CD4-positive, alpha-beta T cell treated with Interleukin-2 at 100 ng/mL for 4 hours (primary cell): ENCODE measurements around the gene FTL.
"Not testable (repeated sequence)": the region's sequence is repeated elsewhere in the genome, so short reads cannot be mapped to it uniquely, and the experiment has no call there.

ENCODE experiments used
- DNase-seq: peaks from one replicate; pipeline ENCODE4 v3.0.0-alpha.2; 2020; ENCODE audit warnings: low spot score

The FTL gene

DNA sequence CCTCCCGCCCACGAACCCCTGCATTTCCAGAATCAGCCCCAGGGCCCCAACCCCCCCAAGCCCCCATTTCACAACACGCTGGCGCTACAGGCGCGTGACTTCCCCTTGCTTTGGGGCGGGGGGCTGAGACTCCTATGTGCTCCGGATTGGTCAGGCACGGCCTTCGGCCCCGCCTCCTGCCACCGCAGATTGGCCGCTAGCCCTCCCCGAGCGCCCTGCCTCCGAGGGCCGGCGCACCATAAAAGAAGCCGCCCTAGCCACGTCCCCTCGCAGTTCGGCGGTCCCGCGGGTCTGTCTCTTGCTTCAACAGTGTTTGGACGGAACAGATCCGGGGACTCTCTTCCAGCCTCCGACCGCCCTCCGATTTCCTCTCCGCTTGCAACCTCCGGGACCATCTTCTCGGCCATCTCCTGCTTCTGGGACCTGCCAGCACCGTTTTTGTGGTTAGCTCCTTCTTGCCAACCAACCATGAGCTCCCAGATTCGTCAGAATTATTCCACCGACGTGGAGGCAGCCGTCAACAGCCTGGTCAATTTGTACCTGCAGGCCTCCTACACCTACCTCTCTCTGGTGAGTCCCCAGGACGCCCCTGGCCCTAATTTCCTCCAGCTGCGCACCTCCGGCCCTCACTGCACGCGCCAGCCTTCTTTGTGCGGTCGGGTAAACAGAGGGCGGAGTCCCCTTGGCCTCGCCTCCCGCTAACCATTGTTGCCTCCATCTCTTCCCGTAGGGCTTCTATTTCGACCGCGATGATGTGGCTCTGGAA is at the start of gene FTL:
Gene FTL, plus strand, starts transcription at position 270 of the 766 bp plus-strand sequence. Its CDS starts 199 bp downstream, at position 469.
- DNase-seq = peak; percentile 92

DNA sequence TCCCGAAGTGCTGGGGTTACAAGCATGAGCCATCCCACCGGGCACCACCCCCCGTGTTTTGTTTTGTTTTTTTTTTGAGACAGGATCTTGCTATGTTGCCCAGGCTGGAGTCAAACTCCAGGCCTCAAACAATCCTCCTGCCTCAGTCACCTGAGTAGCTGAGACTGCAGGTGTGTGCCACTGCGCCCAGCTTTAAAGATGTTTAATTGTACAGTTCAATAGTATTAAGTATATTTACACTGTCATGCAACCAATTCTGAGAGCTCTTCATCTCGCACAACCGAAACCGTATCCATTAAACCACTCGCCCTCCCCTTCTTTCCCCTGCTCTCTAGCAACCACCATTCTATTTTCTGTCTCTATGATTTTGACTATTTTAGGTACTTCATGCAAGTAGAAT is 49.4 kb upstream of the FTL start:
- no peak for DNase-seq

DNA sequence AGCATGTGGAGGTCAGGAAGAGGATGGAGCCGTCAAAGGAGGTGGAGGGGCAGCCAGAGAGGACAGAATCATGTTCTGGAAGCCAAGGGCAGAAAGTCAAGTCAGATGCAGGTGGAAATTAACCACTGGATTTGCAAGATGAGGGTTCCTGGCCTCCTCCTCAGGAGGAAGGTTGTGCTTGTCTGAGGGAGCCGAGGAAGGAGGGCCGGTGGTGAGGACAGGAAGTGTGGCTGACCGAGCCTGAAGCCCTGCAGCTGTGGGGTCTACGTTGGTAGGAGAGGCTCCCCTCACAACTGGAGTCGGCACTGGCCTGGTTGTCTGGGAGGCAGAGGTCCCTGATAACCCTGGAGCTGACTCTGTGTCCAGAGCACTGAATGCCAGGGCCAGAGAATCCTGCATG is 47.0 kb upstream of the FTL start:
- no peak for DNase-seq

DNA sequence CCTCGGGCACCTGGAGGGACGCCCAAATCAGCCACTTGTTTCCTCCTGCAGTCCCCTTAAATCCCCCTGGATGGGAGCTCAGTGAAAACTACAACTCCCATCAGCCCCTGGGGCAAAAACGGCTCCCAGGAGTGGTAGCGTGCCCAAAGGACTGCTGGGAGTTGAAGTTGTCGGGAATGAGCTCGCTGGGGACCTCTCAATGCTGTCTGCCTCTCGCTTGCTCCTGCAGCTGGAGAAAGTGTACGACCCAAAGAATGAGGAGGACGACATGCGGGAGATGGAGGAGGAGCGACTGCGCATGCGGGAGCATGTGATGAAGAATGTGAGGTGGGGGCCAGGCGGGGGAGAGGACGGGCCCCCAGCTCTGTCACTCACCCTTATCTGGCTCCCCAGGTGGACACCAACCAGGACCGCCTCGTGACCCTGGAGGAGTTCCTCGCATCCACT is 46.3 kb upstream of the FTL start:
- DNase-seq = no peak

DNA sequence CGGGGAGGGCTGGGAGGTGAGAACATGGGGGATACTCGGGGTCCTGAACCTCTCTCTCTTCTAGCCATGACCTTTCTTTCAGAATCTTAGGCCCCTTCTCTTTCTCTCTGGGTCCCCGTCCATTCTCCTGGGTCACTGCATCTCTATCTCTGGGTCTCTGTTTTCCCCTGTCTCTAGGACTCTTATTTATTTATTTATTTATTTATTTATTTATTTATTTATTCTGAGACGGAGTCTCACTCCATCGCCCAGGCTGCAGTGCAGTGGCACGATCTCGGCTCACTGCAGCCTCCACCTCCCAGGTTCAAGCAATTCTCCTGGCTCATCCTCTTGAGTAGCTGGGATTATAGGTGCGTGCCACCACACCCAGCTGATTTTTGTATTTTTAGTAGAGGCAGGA is 45.8 kb upstream of the FTL start:
- not testable (repeated sequence) for DNase-seq

DNA sequence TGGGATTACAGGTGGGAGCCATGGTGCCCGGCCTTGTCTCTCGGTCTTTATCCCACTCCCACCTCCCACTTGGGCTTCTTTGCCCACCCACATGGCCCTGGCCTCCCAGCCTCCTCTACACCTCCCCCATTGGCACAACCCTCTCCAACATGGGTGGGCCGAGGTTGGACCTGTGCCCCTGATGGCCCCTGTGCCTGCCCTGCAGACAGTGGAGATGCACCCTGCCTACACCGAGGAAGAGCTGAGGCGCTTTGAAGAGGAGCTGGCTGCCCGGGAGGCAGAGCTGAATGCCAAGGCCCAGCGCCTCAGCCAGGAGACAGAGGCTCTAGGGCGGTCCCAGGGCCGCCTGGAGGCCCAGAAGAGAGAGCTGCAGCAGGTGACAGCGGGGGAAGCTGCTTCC is 44.2 kb upstream of the FTL start:
- DNase-seq = no peak

DNA sequence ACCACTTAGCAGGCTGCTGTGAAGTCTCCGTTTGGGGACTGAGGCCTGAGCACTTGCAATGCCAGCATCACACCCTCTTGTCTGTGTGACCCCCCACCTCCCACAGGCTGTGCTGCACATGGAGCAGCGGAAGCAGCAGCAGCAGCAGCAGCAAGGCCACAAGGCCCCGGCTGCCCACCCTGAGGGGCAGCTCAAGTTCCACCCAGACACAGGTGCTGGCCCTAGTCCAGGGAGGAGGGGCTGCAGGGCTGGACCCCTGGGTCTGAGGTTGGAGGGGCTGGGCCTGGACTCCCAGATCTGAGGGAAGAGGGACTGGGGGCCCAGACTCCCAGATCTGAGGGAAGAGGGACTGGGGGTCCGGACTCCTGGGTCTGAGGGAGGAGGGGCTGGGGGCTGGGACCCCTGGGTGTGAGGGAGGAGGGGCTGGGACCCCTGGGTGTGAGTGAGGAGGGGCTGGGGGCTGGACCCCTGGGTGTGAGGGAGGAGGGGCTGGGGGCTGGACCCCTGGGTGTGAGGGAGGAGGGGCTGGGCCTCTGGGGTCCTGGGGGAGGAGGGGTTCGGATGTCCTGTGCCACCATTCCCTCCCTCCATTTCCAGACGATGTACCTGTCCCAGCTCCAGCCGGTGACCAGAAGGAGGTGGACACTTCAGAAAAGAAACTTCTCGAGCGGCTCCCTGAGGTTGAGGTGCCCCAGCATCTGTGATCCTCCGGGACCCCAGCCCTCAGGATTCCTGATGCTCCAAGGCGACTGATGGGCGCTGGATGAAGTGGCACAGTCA is 43.2 kb upstream of the FTL start:
- DNase-seq = no peak

DNA sequence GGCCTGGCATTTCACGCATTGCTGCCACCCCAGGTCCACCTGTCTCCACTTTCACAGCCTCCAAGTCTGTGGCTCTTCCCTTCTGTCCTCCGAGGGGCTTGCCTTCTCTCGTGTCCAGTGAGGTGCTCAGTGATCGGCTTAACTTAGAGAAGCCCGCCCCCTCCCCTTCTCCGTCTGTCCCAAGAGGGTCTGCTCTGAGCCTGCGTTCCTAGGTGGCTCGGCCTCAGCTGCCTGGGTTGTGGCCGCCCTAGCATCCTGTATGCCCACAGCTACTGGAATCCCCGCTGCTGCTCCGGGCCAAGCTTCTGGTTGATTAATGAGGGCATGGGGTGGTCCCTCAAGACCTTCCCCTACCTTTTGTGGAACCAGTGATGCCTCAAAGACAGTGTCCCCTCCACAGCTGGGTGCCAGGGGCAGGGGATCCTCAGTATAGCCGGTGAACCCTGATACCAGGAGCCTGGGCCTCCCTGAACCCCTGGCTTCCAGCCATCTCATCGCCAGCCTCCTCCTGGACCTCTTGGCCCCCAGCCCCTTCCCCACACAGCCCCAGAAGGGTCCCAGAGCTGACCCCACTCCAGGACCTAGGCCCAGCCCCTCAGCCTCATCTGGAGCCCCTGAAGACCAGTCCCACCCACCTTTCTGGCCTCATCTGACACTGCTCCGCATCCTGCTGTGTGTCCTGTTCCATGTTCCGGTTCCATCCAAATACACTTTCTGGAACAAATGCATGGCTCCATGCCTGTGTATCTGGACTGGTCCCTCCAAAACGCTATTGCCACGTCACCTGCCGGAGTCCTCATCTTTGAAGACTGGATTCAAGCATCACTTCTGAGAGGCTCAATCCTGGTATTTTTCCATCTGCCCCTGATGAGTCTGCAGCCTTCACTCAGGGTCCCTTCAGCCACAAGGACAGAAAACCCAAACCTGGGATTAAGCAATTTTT is 42.3 kb upstream of the FTL start:
- DNase-seq = no peak

DNA sequence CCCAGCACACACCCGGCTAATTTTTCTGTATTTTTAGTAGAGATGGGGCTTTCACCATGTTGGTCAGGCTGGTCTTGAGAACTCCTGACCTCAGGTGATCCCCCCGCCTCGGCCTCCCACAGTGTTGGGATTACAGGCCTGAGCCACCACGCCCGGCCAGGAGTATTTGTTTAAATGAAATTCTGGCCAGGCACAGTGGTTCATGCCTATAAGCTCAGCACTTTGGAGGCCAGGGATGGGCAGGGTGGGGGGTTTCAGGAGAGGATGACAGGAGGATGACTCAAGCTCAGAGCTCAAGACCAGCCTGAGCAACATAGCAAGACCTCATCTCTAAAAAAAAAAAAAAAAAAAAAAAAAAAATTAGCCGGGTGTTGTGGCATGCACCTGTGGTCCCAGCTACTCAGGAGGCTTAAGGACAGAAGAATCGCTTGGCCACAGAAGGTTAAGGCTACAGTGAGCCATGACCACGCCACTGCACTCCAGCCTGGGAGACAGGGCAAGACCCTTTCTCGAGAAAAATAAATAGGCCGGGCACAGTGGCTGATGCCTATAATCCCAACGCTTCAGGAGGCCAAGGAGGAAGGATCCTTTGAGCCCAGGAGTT is 39.8 kb upstream of the FTL start:
- DNase-seq = no peak

DNA sequence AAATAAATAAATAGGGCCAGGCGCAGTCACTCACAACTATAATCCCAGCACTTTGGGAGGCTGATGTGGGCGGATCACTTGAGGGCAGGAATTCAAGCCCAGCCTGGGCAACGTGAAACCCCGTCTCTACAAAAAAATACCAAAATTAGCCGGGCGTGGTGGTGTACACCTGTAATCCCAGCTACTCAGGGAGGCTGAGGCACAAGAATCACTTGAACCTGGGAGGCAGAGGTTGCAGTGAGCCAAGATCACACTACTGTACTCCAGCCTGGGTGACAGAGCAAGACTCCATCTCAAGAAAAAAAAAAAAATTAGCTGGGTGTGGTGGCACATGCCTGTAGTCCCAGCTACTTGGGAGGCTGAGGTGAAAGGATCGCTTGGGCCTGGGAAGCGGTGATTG is 39.2 kb upstream of the FTL start:
- DNase-seq = not testable (repeated sequence)

DNA sequence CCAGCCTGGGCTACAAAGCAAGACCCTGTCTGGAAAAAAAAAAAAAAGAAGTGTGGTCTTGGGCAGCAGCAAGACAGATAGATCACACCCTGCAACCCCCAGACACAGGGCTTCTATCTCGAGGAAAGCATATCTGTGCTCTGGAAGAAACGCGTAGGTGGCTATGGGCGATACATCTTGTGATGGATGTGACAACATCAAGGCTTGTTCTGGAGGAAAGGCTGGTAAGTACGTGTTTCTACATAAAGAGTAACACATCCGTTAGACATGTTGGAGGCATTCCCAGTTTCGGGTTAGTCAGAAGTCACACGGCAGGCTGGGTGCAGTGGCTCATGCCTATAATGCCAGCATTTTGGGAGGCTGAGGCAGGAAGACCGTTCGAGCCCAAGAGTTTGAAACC is 38.2 kb upstream of the FTL start:
- peak; percentile 7 for DNase-seq

DNA sequence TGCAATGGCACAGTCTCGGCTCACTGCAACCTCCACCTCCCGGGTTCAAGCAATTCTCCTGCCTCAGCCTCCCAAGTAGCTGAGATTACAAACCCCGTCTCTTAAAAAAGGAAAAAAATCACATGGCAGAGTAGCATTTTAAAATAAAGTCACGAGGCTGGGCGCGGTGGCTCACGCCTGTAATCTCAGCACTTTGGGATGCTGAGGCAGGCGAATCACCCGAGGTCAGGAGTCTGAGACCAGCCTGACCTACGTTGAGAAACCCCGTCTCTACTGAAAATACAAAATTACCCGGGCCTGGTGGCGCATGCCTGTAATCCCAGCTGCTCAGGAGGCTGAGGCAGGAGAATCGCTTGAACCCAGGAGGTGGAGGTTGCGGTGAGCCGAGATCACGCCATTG is 37.4 kb upstream of the FTL start:
- not testable (repeated sequence) for DNase-seq

DNA sequence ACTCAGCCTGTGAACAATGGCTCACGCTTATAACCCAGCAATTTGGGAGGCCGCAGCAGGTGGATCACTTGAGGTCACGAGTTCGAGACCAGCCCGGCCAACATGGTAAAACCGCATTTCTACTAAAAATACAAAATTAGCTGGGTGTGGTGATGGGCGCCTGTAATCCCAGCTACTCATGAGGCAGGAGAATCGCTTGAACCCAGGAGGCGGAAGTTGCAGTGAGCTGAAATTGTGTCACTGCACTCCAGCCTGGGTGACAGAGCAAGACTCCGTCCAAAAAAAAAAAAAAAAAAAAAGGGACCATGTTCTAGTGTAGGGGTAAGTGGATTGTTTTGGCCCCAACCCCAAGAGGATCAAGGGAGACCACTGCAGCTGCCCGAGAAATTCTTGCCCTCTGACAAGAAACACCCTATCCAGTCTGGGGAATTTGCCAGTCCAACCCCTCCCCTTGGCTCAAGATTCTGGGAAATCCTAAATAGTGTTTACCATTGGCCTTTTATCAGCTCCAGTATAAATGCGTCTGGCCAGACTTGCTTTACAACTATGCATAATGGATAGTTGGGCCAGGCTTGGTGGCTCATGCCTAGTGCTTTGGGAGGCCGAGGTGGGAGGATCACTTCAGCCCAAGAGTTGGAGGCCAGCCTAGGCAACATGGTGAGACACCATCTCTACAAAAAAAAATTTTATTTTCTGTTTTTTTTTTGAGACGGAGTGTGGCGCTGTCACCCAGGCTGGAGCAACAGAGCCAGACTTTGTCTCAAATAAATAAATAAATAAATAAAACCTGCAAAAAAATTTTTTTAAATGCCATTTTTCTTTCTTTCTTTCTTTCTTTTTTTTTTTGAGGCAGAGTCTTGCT is 36.7 kb upstream of the FTL start:
- DNase-seq = no peak

DNA sequence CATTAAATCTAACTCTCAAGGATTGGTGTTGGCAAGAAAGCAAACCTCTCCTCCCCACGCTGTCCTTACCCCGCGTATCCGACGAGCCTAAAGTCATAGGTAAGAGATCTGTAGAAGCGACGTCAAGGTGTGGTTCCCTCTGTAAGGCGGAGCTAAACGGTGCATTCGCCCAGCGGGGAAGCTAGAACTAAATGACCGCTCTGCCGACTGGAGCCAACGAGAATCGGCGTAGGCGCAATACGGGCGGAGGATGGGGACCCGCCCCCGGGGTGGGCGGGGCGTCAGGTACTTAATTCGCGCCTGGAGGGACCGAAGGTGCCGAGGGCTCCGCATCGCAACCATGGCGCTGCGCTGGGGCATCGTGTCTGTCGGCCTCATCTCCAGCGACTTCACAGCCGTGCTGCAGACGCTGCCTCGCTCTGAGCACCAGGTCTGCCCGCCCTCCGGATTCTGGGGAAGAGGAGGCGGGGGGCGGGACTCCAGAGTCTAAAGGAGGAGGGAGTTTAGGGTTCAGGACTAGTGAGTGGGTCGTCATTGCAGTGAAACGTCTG is 31.7 kb upstream of the FTL start, which contains the start of gene DHDH:
Gene DHDH, plus strand, starts transcription at position 318 of the 551 bp plus-strand sequence. Its CDS starts 23 bp downstream, at position 341.
- DNase-seq = peak; percentile 91

DNA sequence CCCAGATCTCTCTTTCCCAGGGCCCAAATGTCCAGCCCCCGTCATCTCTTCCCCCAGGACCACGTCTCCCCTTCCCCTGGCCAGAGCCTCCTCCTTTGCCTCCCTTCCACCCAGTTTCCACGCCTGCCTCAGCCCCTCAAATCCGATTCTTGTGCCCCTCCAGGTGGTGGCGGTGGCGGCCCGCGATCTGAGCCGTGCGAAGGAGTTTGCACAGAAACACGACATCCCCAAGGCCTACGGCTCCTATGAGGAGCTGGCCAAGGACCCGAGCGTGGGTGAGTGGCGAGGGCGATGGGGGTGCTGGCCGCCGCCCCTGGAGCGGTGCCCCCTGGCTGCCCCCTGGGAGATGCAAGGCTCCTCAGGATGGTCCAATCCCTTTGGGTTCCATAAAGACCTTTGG is 30.3 kb upstream of the FTL start:
- DNase-seq = no peak

DNA sequence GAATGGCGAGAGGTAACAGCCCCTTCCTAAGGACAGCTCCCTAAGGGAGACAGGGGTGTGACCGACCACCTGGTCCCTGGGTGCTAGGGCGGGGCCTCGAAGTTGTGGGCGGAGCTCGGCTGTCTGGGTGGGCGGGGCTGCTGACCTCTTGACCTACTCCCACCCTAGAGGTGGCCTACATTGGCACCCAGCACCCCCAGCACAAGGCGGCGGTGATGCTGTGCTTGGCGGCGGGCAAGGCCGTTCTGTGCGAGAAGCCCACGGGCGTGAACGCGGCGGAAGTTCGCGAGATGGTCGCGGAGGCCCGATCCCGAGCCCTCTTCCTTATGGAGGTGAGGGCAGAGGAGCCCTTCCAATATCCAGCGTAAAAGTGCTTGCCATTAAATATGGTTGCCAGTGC is 29.2 kb upstream of the FTL start:
- no peak for DNase-seq

DNA sequence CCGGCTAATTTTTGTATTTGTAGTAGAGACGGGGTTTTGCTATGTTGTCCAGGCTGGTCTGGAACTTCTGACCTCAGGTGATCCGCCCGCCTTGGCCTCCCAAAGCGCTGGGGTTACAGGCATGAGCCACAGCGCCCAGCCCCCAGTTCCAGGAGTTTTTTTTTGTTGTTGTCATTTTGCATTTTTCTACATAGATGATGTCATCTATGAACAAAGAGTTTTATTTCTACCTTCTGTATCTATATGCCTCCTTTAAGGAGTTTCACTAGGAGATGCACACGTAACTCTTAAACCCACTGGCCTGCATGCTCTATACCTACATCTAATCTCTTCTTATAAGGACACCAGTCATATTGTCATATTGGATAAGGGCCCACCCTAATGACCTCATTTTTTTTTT is 26.9 kb upstream of the FTL start:
- DNase-seq = no peak

DNA sequence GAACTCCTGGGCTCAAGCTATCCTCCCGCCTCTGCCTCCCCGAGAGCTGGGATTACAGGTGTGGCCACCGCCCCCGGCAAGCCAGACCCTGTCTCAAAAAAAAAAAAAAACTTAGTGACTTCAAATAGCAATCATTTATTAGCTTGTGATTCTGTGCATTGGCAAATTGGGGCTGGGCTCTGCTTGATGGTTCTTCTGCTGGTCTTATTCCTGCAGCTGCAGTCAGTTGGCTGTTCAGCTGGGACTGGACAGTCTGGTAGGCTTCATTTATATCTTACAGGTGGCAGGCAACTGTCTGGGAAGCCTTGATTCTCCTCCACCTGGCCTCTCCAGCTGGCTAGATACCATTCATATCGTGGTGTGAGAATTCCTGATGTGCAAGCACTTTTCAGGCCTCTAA is 24.2 kb upstream of the FTL start:
- no peak for DNase-seq

DNA sequence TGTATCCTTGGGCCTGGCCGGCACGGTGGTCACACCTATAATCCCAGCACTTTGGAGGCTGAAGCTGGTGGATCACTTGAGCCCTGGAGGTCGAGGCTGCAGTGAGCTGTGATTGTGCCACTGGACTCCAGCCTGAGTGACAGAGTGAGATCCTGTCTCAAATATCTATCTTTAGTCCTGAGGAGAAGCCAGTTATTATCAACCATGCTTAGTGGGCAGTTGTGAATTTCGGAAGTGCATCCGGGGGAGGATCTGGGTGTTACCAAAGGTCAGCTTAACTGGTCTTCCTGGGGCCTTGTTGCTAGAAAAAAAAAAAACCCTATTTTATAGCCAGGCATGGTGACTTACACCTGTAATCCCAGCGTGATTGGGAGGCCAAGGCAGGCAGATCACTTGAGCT is 22.0 kb upstream of the FTL start:
- DNase-seq = no peak

DNA sequence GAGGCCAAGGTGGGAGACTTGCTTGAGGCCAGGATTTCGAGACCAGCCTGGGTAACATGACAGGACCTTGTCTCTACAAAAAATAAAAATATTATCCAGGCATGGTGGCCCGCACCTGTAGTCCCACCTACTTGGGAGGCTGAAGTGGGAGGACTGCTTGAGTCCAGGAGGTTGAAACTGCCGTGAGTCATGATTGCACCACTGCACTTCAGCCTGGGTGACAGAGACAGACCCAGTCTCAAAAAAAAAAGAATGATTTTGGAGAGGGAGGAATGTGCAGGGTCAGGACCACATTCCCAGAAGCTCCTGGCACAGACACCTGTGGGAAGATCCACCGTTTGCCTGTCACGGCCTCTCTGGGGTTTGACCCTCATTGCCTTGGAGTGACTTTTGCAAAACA is 19.7 kb upstream of the FTL start:
- DNase-seq = no peak

DNA sequence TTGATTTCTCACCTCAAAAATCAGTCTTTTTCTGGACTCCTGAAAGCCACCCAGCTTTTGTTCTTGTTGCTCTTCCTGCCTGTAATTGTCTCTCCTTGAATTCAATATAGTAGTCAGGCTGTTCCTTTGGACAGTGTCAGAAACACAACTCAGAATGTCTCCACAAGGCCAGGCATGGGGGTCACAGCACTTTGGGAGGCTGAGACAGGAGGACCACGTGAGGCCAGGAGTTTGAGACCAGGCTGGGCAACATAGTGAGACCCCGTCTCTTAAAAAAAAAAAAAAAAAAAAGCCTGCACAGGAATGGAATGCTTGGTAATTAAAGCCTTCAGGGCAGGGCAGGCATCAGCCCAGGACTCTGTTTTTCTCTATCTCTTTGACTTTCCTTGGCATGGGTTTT is 19.3 kb upstream of the FTL start:
- DNase-seq = no peak
